T-helper 2 cell treated with Interferon-gamma antibody and Interleukin-4, amounts not matched to agents 100 ng/mL and 5 ng/mL, for 36 hours (primary cell): Measurements from ENCODE around the gene STOX2. TPM values are rescaled to one million over a fixed set of nuclear protein-coding genes. Genes with fewer than 3 reads are reported as not detected.

Experiments used
- intact Hi-C: fragments of 100-400 bp; cut with micrococcal nuclease; formaldehyde crosslinking; loops from one replicate; pipeline ENCODE4 v1.15.1; 2023
- total RNA-seq: library from RNA; stranded (reverse); gene quantifications from 2 replicates; pipeline ENCODE4 v1.2.3, GENCODE V29; 2022

The STOX2 gene
- total RNA-seq, 1 donor from 2014 or later: not detected

DNA sequence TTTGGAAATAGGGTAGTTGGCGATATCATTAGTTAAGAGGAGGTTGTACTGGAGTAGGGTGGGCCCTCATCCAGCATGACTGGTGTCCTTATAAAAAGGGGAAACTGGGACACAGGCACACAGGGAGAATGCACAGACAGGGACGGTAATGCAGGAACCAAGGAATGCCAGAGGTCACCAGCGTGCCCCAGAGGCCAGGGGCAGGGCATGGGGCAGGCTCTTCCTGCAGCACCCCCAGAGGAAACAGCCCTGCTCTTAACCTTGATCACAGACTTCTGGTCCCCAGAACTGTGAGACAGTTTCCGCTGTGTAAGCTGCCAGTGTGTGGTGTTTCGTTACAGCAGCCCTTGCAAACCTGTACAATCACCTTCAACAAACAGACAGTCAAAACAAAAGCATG lies 15.9 kb upstream of the STOX2 start:
- intact Hi-C loops: no loop called here

- intact Hi-C loops: no loop called here
Observed at GRCh38 chr4:183897193-183897592, 7.9 kb upstream of the STOX2 start.

GRCh38 chr4:183898456-183898855 lies 6.7 kb upstream of the STOX2 start:
- intact Hi-C loops: no loop called here

GRCh38 chr4:183903021-183903760 lies 1.9 kb upstream of the STOX2 start:
- intact Hi-C loops: no loop called here

GRCh38 chr4:183905593-183906488 lies 734 bp downstream of the STOX2 start:
- intact Hi-C loops: loop anchor here (5.0 kb wide), 1 partner anchor 1111 kb away; the partner anchor contains the start of gene HELT

- intact Hi-C loops: loop anchor here (5.0 kb wide), 1 partner anchor 1111 kb away; the partner anchor contains the start of gene HELT
Observed at GRCh38 chr4:183906489-183906738, 1.3 kb downstream of the STOX2 start.

DNA sequence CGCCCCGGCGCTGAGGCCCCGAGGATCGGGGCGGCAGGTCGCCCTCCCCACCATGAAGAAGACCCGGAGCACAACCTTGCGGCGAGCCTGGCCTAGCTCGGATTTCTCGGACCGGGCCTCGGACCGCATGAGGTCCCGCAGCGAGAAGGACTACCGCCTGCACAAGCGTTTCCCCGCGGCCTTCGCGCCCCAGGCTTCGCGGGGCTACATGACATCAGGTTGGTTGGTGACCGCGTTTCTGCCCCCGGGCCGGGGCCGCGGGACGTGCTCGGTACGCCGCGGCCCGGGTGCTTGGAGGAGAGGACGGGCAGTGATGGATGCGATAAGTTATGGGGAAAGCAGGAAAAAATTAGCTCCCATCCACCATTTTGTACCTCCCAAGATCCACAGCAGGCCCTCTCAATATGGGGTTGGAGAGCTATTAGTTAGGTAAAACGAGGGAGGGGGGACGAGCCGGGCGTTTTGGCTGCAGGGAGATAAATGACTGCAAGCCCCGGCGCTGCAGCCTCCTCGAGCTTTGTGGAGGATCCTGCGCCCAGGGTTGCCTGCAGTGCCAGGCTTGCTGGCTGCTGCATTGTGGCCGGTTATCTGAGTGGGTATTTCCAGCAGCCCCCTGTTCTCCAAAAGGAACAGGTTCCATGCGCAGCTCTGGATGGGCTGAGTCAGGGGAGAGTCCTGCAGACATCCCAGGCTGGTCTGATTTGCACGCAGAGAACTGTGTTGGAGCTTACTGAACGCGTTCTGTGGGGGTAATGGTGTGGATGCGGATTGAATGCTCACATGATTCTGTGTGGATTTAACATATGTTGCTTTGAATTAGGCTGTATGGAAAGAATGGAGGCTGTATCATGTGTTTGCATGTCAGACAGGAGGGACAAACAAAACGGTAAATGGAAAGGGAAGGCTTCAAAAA lies 1.9 kb downstream of the STOX2 start:
- intact Hi-C loops: loop anchor here (5.0 kb wide), 1 partner anchor 1110 kb away; the partner anchor contains the start of gene HELT

- intact Hi-C loops: loop anchor here (5.0 kb wide), 1 partner anchor 1109 kb away; the partner anchor contains the start of gene HELT
Observed at GRCh38 chr4:183907871-183908683, 3.0 kb downstream of the STOX2 start.

DNA sequence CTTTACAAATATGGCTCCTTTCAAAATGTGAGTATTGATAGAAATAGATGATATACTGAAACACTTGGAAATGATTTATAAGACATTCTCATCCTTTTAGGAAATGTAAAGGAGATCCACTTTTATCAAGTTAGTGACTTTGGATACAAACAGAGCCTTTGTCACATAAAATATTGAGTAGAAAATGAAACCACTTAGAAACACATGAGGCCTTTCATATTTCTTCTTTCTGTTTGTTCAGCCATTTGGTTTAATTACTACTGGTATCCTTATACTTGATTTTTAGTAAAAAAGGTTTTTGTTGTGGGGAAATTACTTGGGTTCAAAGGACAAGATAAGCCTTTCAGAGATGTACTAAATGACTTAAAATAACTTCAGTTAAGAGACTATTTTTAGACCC lies 4.1 kb downstream of the STOX2 start:
- intact Hi-C loops: loop anchor here (5.0 kb wide), 1 partner anchor 1108 kb away; the partner anchor contains the start of gene HELT

GRCh38 chr4:183909801-183910200 lies 4.7 kb downstream of the STOX2 start:
- intact Hi-C loops: loop anchor here (5.0 kb wide), 1 partner anchor 1108 kb away; the partner anchor contains the start of gene HELT

DNA sequence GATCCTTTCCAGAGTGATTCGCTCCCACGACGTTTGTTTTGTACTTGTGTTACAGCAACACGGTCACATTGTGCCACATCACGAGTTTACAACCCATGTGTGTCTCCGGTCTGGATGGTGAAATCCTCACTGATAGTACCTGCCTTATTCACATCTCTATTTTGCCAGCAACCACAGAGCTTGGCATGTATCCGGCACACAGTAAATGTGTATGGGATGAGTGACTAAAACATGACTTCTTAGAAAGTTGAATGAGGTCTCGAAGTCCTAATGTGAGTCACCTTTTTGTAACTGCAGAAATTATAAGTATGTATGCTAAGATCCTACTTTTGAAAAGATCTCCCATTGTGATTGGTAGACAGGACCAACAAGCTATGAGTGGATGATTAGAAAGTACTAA lies 7.5 kb downstream of the STOX2 start:
- intact Hi-C loops: no loop called here

DNA sequence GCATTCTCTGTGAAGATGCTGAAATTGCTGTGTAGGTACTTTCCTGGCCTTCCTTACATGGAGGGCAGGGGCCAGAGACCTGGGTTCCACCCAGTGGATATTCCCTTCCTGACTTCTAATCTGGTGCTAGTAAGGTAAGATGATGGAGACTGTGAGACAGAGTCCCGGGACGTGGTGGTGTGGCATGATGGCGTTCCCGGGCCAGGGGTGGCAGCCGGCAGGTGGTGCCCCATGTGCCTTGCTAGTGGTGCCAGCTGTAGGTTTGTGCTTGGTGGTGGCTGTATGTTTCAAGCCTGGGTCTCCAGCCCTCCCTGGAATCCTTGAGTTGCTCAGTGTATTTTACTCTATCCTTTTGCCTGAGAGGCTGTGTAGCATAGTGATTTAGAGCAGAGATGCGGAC lies 10.9 kb downstream of the STOX2 start:
- intact Hi-C loops: no loop called here

DNA sequence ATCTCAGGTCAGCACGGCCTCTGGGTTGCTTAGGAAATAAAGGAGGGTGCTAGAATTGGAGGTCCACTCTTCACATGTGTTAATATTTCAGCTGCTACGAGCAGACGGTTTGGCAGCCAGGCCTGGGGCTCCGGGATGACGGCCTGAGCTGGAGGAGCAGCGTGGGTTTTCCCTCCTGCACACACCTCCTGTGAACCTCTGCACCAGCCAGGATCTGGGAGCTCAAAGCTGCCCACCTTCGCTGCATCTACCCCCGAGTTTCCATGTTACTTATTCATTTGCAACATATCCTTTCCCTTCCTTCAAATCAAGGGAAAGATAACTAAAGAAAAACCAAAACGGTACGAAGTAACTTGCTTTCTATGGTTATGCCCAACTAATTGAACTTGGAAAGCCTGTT lies 13.6 kb downstream of the STOX2 start:
- intact Hi-C loops: no loop called here

DNA sequence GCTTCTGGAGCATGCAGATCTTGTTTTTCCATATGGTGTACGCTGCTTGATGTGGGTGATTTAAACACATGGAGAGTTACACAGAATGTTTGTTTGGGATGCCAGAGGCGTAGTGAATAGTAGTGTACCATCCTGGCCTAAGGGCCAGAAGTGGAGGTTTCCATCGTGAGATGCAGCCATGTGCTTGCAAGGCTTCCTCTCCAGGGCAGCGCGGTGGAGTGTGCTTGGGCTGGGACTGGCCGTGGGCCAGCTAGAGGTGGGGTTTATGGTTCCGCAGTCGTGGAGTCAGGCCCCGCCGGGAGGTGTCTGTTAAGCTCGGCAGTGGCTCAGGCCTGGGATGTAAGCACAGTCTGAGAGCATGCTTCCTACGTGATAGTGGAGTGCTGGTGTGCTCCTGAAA lies 14.0 kb downstream of the STOX2 start:
- intact Hi-C loops: no loop called here

GRCh38 chr4:183920512-183920911 lies 15.4 kb downstream of the STOX2 start:
- intact Hi-C loops: no loop called here

GRCh38 chr4:183921335-183921734 lies 16.2 kb downstream of the STOX2 start:
- intact Hi-C loops: no loop called here

DNA sequence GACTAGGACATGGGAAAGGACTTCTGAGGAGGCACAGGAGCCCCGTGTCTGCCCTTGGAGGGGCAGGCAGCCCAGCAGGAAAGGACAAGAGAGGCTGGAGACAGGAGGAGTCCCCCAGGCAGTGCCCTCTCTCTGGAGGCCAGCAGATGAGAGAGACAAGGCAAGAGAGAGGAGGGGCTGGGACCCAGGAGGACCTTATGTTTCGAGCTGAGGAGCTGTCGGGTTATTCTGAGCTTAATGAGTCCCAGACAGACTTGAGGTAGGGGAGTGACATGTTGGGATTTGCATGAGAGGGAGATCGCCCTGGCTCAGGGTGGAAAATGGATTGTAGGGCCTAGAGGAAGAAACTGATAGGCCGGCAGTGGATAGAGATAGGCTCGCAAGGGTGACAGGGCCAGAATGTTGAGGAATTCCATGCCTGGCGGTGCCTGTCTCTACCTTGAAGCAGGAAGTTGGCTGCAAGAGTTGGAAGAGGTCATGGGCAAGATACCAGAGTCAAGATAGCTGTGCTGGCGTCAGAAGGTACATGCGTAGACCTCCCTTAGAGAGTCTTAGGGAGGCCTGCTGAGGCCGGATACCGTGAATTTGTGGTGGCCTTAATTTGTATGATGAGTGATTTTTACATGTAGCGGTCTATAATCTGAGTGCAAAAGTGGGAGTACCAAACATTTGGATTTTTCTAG lies 19.4 kb downstream of the STOX2 start:
- intact Hi-C loops: no loop called here

GRCh38 chr4:183926950-183927349 lies 21.8 kb downstream of the STOX2 start:
- intact Hi-C loops: no loop called here

DNA sequence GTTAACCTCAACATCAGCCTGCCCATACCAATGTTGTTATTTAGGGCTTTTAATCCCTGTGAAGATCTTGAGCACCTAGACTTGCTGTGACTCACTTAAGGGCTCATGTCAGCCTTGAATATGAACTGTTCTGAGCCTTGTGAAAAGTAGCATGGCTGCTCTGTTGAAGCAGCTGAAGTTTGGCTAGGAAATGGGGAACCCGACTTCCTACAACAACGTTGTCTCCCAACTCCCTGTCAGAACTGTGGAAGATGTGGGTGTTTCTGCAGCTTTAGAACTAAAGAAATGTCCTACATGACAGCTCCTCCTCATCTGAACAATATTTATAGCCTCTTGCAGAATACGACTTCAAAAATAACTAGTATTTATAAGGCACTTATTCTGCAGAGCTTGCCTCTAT lies 27.5 kb downstream of the STOX2 start:
- intact Hi-C loops: no loop called here

- intact Hi-C loops: no loop called here
Observed at GRCh38 chr4:183934761-183935160, 29.7 kb downstream of the STOX2 start.
